Medulla oblongata (tissue), 1 donor: ENCODE results near the gene ACD.

ENCODE experiments used
- DNase-seq: peaks from one replicate; pipeline ENCODE4 v3.0.0-alpha.2; 2015; ENCODE audit errors: extremely low spot score

Gene ACD

GRCh38 chr16:67661886-67662652 is 2.0 kb upstream of the ACD start:
- no peak for DNase-seq

GRCh38 chr16:67661101-67661761 is 1.2 kb upstream of the ACD start:
- no peak for DNase-seq

DNA sequence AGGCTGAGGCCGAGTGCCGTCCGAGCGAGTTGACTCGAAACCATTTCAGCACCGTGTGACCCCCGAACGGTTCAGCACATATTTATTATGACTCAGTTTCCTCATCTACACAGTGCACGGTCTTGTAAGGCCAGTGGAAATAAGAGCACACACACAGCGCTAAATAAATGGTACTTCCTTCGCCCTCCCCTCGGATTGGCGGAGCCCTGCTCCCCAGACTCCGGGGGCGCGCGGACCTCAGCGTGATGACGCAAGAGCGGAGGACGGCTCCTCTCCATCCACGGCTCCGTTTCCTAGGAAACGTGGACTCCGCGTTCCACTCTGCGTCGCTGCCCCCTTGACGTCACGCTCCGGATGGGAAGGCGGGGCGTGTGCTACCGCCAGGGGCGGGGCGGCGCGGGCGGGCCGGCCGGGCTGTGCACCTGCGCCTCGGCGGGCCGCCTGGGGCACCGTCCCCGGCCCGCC is 536 bp upstream of the ACD start, which contains the start of gene PARD6A:
Gene PARD6A (plus strand): TSS at position 397 of the 465 bp plus-strand sequence. CDS start 79 bp downstream, outside the sequence.
- DNase-seq = peak; percentile 98

- no peak for DNase-seq
Observed at GRCh38 chr16:67658849-67659674, 998 bp downstream of the ACD start.

DNA sequence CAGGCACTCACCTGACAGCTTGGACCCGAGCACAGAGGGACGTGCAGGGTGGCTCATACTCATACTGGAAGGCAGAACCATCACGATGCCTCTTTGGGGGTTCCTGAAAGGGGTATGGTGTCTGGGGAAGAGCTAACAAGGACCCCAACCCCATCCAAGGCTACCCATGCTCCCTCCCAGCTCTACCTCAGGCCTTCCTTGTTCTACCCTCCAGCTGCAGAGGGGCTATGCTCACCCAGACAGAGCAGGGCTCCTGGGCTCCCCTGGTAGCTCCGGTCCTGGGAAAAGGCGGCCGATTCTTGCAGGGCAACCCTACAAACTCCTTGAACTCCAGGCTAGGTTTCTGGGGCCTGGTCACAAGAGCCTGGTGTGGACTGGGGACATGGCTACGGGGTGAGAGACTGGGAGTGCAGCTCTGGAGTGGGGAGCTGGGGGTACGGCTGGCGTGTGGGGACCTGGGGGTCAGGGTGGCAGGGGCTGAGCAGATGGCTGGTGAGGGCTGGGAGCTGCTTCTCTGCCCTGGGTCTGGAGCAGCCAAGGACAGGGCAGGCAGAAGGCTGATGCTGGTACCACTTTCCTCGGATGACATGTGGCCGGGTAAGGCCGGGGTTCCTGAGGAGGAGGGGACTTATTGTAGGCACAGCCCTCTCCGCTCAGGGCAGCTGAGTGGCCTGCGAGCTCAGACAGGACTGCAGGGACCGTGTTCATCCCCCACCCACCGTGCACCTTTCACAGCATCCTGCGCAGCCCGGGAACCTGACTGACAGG is 2.1 kb downstream of the ACD start:
- no peak for DNase-seq

DNA sequence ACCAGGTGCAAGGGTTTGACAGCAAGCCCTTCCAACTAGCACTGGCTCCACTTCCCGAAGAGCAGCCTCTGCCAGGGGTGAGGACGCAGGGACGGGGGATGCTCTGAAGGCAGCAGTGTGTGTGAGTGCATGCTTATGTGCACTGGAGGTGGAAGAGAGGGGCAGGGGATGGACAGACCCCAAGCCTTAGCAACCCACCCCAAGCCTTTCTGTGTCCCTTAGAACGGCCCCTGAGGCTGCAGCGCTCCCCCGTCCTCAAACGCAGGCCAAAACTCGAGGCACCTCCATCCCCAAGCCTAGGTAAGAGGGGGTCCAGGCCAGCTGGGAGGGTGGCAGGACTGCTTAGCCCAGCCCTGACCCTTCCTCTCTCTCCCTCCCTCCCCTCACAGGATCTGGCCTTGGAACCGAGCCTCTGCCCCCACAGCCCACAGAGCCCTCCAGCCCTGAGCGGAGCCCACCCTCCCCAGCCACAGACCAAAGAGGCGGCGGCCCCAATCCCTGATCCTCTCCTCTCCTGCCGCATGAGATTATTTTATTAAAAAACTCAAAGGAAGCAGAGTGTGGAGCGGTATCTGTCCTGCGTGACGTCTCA is 2.9 kb downstream of the ACD start:
- DNase-seq = no peak

GRCh38 chr16:67656344-67657016 is 3.6 kb downstream of the ACD start:
- no peak for DNase-seq

DNA sequence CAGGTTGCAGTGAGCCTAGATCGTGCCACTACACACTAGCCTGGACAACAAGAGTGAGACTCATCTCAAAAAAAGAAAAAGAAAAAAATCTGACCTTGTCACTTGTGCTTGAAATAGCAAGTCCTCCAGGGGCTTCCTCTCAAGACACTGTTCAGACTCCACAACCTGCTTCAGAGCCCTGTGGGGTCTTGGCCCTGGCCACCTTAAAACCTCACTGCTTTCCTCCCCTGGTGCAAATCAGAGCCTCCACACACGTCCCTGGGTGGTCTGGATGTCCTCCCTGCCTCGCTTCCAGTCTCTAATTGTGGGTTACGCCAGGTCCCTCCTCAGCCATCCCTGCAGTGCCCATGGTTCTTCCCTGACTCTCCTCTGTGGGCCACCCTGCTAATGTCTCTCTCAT is 4.7 kb downstream of the ACD start:
- DNase-seq = no peak

DNA sequence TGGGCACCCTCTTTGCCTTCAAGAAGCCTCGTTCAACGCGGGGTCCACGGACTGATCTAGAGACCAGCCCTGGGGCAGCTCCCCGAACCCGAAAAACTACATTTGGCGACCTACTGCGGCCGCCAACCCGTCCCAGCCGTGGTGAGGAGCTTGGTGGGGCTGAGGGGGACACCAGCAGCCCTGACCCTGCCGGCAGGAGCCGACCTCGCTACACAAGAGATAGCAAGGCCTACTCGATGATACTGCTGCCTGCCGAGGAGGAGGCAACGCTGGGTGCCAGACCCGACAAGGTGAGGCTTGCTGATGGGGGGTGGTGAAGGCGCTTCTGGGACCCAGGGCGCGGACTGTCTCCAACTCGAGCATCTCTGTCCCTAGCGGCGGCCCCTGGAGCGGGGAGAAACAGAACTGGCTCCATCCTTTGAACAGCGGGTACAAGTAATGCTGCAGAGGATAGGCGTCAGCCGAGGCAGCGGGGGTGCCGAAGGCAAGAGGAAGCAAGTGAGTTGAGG is 5.6 kb downstream of the ACD start:
- DNase-seq = no peak

DNA sequence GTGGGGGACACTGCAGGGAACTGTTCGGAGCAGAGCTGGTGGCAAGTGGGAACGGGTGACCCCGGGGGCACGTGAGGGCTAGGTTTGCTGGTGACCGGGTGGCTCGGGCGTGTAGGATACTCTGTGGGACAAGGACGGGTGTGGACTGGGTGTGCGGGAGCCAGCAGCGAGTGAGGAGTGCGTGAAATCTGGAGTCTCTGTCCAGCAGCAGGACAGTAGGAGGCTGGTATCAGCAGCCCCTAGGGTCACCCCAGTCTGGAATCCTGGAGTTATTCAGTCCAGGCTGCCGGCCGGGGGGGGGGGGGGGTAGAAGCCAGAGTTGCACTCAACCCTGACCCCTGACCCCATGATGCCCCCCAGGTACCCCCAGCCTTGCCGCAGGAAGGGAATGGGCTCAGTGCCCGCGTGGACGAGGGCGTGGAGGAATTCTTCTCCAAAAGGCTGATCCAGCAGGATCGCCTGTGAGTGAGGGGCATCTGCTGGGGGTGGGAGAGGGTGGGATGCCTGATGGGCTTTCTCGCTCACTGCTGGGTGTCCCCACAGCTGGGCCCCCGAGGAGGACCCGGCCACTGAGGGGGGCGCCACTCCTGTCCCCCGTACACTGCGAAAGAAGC is 6.2 kb downstream of the ACD start:
- DNase-seq = no peak

- no peak for DNase-seq
Observed at GRCh38 chr16:67653128-67653788, 6.8 kb downstream of the ACD start.

DNA sequence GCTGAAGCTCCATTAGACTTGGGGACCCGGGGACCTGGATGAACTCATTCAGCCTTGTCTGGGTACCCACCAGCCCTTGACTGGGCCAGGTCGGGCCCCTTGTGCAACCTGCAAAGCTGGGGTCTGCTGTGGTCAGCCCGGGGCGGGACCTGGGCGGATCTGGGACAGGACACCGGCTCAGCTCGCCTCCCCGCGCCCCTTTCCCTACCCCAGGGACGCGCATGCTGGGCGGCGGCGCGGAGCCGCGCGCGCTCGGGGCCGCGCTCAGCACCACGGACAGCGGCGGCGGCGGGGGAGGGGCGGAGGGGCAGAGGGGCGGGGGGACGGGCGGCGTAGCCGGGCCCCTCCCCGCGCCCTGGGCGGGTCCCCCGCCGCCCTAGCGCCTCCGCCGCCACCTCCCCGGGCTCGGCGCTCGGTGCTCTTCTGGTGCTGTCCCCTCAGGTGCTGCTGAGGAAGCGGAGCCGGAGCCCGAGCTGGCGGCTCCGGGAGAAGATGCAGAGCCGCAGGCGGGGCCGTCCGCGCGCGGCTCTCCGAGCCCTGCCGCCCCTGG is 7.4 kb downstream of the ACD start:
- no peak for DNase-seq

GRCh38 chr16:67651847-67652246 is 8.2 kb downstream of the ACD start:
- no peak for DNase-seq

DNA sequence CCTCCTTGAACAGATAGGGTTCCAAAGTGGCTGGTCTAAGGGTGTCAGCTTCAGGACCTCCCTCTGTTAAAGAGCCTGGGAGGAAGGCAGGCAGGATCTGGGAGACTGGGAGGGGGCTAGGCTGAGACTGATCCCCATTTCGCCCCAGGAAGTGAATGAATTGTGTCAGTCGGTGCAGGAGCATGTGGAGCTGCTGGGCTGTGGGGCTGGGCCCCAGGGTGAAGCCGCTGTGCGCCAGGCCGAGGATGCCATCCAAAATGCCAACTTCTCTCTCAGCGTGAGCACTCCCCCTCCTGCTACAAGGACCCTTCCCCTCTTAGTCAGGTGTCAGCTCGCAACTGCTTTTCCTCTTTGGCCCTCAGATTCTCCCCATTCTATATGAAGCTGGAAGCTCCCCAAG is 9.0 kb downstream of the ACD start:
- DNase-seq = no peak

DNA sequence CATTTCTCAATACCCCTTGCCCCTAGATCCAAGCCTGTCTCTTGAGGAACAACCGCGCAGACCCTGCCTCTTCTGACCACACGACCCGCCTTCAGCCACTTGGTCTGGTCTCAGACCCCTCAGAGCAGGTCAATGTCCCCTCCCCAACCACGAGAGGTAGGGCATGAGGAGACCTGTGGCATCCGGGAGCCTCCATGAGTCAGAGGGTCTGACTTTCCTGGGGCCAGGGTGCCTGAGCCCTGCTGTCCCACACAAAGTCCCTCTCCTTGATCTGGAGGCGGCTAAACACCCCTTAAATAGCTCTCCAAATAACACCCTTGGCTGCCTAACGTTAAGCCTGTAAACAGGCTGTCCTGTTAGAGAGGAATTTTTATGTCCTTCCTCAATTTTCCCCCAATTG is 10.0 kb downstream of the ACD start:
- no peak for DNase-seq

- DNase-seq = no peak
Observed at GRCh38 chr16:67649494-67649931, 10.5 kb downstream of the ACD start.

DNA sequence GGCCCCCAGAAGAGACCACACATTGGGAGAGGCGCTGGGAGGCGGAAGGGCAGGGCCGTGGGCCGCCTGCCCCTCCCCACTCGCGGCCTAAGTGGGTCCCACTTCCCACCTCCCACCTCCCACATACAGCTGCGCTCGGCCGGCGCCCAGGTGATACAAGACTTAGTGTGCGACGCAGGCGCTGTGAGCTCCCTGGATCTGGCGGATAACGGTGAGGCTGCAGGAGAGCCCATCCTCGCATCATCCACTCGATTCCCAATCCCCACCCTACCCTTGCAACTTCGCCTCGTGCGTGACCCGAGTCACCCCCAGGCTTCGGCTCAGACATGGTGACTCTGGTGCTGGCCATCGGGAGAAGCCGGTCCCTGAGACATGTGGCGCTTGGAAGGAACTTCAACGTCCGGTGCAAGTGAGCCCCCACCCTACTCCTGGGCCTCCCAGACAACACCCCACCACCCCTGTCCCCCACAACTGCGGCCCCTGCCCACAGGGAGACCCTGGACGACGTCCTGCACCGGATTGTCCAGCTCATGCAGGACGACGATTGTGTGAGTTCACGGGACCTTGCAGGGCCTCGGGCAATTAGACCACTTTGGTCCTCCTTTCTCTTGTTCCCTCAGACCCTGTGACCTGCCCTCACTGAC is 11.2 kb downstream of the ACD start:
- no peak for DNase-seq

DNA sequence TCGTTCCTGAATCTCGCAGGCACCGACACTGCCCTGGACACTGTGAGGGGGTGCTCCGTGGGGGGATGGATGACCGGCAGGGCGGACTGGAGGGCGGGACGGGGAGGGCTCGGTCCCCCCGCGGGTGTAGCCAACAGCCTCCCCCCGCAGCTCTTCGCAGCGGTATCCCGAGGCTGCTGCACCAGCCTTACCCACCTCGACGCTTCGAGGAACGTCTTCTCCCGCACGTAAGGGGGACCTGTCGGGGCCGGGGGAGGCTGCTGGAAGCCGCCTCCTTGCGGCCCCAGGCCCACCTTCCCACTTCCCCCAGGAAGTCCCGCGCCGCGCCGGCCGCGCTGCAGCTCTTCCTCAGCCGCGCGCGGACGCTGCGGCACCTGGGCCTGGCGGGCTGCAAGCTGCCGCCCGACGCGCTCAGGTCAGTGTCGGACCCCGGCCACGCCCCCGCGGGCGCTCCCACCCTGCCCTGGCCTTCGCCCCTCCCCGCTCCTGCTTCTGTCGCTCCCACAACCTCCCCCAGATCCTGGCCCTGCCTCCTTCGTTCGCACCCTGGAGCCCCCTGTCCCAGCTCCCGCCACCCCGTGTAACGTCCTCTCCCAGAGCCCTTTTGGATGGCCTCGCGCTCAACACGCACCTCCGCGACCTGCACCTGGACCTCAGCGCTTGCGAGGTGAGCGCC is 11.8 kb downstream of the ACD start:
- no peak for DNase-seq
